NCI-H1436 treated with DMSO at 0.1 percent for 48 hours (cell line): ENCODE data around the gene CPEB4.
A peak's percentile ranks its signal among the peaks of the same experiment; 100 is the strongest.

ENCODE experiments used
- DNase-seq: peaks from one replicate; lab custom pipeline; 2025; lab: John Stamatoyannopoulos, UW

The CPEB4 gene

GRCh38 chr5:173913686-173914321 lies 25.7 kb downstream of the CPEB4 start:
- DNase-seq: no peak

- no peak for DNase-seq
Measured at GRCh38 chr5:173915310-173916014, 27.3 kb downstream of the CPEB4 start.

- DNase-seq: no peak
Measured at GRCh38 chr5:173916233-173916632, 28.1 kb downstream of the CPEB4 start.

GRCh38 chr5:173917788-173918786 lies 29.9 kb downstream of the CPEB4 start:
- peak; percentile 38 for DNase-seq

- no peak for DNase-seq
Measured at GRCh38 chr5:173919443-173919842, 31.3 kb downstream of the CPEB4 start.

- no peak for DNase-seq
Measured at GRCh38 chr5:173920024-173920753, 32.0 kb downstream of the CPEB4 start.

- DNase-seq: no peak
Measured at GRCh38 chr5:173920866-173921555, 32.9 kb downstream of the CPEB4 start.

GRCh38 chr5:173922527-173922926 lies 34.4 kb downstream of the CPEB4 start:
- no peak for DNase-seq

- DNase-seq: no peak
Measured at GRCh38 chr5:173923218-173924095, 35.3 kb downstream of the CPEB4 start.

- DNase-seq: no peak
Measured at GRCh38 chr5:173924899-173925298, 36.8 kb downstream of the CPEB4 start.

GRCh38 chr5:173925449-173926071 lies 37.4 kb downstream of the CPEB4 start:
- no peak for DNase-seq

GRCh38 chr5:173926359-173926758 lies 38.2 kb downstream of the CPEB4 start:
- no peak for DNase-seq

- no peak for DNase-seq
Measured at GRCh38 chr5:173928871-173929574, 40.9 kb downstream of the CPEB4 start.

GRCh38 chr5:173932695-173933139 lies 44.6 kb downstream of the CPEB4 start:
- no peak for DNase-seq

- no peak for DNase-seq
Measured at GRCh38 chr5:173933901-173934300, 45.8 kb downstream of the CPEB4 start.

- DNase-seq: no peak
Measured at GRCh38 chr5:173935396-173935795, 47.2 kb downstream of the CPEB4 start.

- no peak for DNase-seq
Measured at GRCh38 chr5:173940269-173940668, 52.1 kb downstream of the CPEB4 start.

- no peak for DNase-seq
Measured at GRCh38 chr5:173941102-173941501, 53.0 kb downstream of the CPEB4 start.
